ENCODE data around the gene PPM1K. TPM values are rescaled to one million over a fixed set of nuclear protein-coding genes. Genes with fewer than 3 reads are reported as not detected.

The PPM1K gene
- polyA plus RNA-seq, 1 donor from 2014 or later, result 177 TPM

DNA sequence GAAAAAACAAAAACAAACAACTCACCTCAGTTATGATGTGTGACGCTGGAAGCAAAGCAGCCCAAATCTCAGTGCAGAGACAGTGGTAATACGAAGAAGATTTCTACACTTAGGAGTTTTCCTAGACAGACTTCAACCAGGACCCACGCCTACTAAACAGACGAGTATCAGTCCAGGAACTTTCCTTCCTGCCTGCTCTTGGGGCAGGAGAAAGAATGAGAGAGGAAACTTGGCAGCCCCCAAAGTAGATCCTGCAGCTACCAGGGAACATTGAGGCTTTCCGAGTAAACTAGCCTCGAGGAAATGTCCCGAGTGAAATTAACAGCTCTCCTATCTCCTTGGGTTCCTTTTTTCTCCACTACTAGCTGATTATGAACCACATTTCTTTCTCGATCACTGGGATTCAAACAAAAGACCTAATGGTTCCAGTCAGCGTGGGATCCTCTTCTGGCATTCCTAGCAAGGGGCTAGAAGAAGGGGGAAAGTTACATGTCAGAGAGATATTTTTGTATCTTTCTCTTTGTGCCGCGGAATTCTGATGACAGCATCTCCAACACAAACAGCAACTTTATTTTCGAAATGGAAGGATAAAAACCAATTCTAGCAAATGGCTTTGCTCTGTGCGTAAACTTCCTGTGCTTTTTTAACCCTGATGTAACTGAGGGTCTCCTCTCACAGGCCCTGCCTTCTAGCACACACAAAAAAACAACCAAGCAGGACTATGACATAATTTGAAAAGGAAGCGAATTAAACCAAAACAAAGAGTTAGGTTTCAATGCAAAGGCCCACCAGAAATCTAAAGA, 53.2 kb downstream of the PPM1K start:
- H3K27ac ChIP-seq (ENCODE audit: low read length), result no peak overlapping the region
- H3K9me2 ChIP-seq (ENCODE audit: insufficient read depth, low read length), result no peaks in the 10 kb centered on the region
- H3K4me3 ChIP-seq (ENCODE audit: low read length), result no peak overlapping the region
- no peaks in the 10 kb centered on the region for H3K9me3 ChIP-seq (ENCODE audit: low read length)
- no peak for TF ChIP-seq RAD21 (conservative IDR thresholded peaks at IDR 0.05)
- no peaks in the 10 kb centered on the region for H3K36me3 ChIP-seq (ENCODE audit: insufficient read depth, low read length)
- H3F3A ChIP-seq (ENCODE audit: insufficient read depth, low read length, poor library complexity, severe bottlenecking), result no peaks in the 10 kb centered on the region
- no peak overlapping the region for H3K4me2 ChIP-seq (ENCODE audit: low read length)
- no peak overlapping the region for H2AFZ ChIP-seq (ENCODE audit: low read depth, low read length)
- H3K79me2 ChIP-seq (replicated peaks; ENCODE audit: insufficient read depth, low read length), result no peaks in the 10 kb centered on the region
- no peak overlapping the region for H3K9ac ChIP-seq (ENCODE audit: low read length)
- no peaks in the 10 kb centered on the region for H4K20me1 ChIP-seq (ENCODE audit: insufficient read depth)
- no peaks in the 10 kb centered on the region for H3K27me3 ChIP-seq (ENCODE audit: insufficient read depth, low read depth, low read length)

- Histone ChIP-seq H3K36me3 (ENCODE audit: insufficient read depth, low read length) (no peaks in the 10 kb centered on the region), H2AFZ (ENCODE audit: low read depth, low read length) (no peak overlapping the region), H4K20me1 (ENCODE audit: insufficient read depth) (no peaks in the 10 kb centered on the region), H3K4me2 (ENCODE audit: low read length) (no peak overlapping the region), H3K27me3 (ENCODE audit: insufficient read depth, low read depth, low read length) (no peaks in the 10 kb centered on the region), H3K9me2 (ENCODE audit: insufficient read depth, low read length) (no peaks in the 10 kb centered on the region), H3F3A (ENCODE audit: insufficient read depth, low read length, poor library complexity, severe bottlenecking) (no peaks in the 10 kb centered on the region), H3K9me3 (ENCODE audit: low read length) (no peaks in the 10 kb centered on the region), H3K27ac (ENCODE audit: low read length) (no peak overlapping the region), H3K79me2 (replicated peaks; ENCODE audit: insufficient read depth, low read length) (no peaks in the 10 kb centered on the region), H3K4me3 (ENCODE audit: low read length) (no peak overlapping the region), H3K9ac (ENCODE audit: low read length) (no peak overlapping the region)
- TF ChIP-seq, protein P1, sequence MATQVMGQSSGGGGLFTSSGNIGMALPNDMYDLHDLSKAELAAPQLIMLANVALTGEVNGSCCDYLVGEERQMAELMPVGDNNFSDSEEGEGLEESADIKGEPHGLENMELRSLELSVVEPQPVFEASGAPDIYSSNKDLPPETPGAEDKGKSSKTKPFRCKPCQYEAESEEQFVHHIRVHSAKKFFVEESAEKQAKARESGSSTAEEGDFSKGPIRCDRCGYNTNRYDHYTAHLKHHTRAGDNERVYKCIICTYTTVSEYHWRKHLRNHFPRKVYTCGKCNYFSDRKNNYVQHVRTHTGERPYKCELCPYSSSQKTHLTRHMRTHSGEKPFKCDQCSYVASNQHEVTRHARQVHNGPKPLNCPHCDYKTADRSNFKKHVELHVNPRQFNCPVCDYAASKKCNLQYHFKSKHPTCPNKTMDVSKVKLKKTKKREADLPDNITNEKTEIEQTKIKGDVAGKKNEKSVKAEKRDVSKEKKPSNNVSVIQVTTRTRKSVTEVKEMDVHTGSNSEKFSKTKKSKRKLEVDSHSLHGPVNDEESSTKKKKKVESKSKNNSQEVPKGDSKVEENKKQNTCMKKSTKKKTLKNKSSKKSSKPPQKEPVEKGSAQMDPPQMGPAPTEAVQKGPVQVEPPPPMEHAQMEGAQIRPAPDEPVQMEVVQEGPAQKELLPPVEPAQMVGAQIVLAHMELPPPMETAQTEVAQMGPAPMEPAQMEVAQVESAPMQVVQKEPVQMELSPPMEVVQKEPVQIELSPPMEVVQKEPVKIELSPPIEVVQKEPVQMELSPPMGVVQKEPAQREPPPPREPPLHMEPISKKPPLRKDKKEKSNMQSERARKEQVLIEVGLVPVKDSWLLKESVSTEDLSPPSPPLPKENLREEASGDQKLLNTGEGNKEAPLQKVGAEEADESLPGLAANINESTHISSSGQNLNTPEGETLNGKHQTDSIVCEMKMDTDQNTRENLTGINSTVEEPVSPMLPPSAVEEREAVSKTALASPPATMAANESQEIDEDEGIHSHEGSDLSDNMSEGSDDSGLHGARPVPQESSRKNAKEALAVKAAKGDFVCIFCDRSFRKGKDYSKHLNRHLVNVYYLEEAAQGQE (IDR thresholded peaks at IDR 0.05; ENCODE audit: borderline replicate concordance), result no peak
- TF ChIP-seq RAD21 (conservative IDR thresholded peaks at IDR 0.05), result no peak
- no peak for TF ChIP-seq SMC3 (conservative IDR thresholded peaks at IDR 0.05; ENCODE audit: poor library complexity)
- TF ChIP-seq MXI1 (conservative IDR thresholded peaks at IDR 0.05; ENCODE audit: poor library complexity, severe bottlenecking), result no peak
- TF ChIP-seq EP300 (conservative IDR thresholded peaks at IDR 0.05; ENCODE audit: poor library complexity, severe bottlenecking), result no peak
- no peak for TF ChIP-seq TAF1 (IDR thresholded peaks at IDR 0.05; ENCODE audit: low read depth)
- TF ChIP-seq EZH2 (IDR thresholded peaks at IDR 0.05; ENCODE audit: borderline replicate concordance, insufficient read depth, low read length, poor library complexity, severe bottlenecking), result no peak
- TF ChIP-seq POLR2AphosphoS5 (IDR thresholded peaks at IDR 0.05), result no peak
- TF ChIP-seq, protein P2, sequence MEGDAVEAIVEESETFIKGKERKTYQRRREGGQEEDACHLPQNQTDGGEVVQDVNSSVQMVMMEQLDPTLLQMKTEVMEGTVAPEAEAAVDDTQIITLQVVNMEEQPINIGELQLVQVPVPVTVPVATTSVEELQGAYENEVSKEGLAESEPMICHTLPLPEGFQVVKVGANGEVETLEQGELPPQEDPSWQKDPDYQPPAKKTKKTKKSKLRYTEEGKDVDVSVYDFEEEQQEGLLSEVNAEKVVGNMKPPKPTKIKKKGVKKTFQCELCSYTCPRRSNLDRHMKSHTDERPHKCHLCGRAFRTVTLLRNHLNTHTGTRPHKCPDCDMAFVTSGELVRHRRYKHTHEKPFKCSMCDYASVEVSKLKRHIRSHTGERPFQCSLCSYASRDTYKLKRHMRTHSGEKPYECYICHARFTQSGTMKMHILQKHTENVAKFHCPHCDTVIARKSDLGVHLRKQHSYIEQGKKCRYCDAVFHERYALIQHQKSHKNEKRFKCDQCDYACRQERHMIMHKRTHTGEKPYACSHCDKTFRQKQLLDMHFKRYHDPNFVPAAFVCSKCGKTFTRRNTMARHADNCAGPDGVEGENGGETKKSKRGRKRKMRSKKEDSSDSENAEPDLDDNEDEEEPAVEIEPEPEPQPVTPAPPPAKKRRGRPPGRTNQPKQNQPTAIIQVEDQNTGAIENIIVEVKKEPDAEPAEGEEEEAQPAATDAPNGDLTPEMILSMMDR (IDR thresholded peaks at IDR 0.05; ENCODE audit: poor library complexity, severe bottlenecking), result no peak
Observed at GRCh38 chr4:88230461-88230891, 53.9 kb downstream of the PPM1K start.
